ENCODE results near the gene CRISP2.

CRISP2 gene

GRCh38 chr6:49693512-49693911 lies 19.8 kb downstream of the CRISP2 start:
- in situ Hi-C loops (cut with HindIII; ENCODE audit: low pct_ligation_motif_present, low sequenced_read_pairs): no loop called here
- Histone ChIP-seq H3K4me3 (ENCODE audit: low read depth, low read length) (no peak overlapping the region), H3K36me3 (replicated peaks) (no peaks in the 10 kb centered on the region), H3K27me3 (replicated peaks) (no peaks in the 10 kb centered on the region), H3K27ac (no peak overlapping the region)
- no peak for DNase-seq
- no peak for TF ChIP-seq CTCF (IDR thresholded peaks at IDR 0.05; ENCODE audit: low read depth, low read length, missing control alignments)

- no peaks in the 10 kb centered on the region for H3K36me3 ChIP-seq (replicated peaks)
- H3K27ac ChIP-seq: no peak overlapping the region
- no peak for TF ChIP-seq CTCF (IDR thresholded peaks at IDR 0.05; ENCODE audit: low read depth, low read length, missing control alignments)
- no peaks in the 10 kb centered on the region for H3K27me3 ChIP-seq (replicated peaks)
- no peak overlapping the region for H3K4me3 ChIP-seq (ENCODE audit: low read depth, low read length)
- no peak for DNase-seq
- in situ Hi-C loops (cut with HindIII; ENCODE audit: low pct_ligation_motif_present, low sequenced_read_pairs): no loop called here
These were observed 20.8 kb downstream of the CRISP2 start for GRCh38 chr6:49692534-49692933.

- DNase-seq: no peak
- Histone ChIP-seq H3K27ac (no peak overlapping the region), H3K27me3 (replicated peaks) (no peaks in the 10 kb centered on the region), H3K36me3 (replicated peaks) (no peaks in the 10 kb centered on the region), H3K4me3 (ENCODE audit: low read depth, low read length) (no peak overlapping the region)
- no peak for TF ChIP-seq CTCF (IDR thresholded peaks at IDR 0.05; ENCODE audit: low read depth, low read length, missing control alignments)
- in situ Hi-C loops (cut with HindIII; ENCODE audit: low pct_ligation_motif_present, low sequenced_read_pairs): no loop called here
These were observed 36.6 kb downstream of the CRISP2 start for GRCh38 chr6:49676671-49677281.

GRCh38 chr6:49675816-49676215 lies 37.5 kb downstream of the CRISP2 start:
- TF ChIP-seq CTCF (IDR thresholded peaks at IDR 0.05; ENCODE audit: low read depth, low read length, missing control alignments): no peak
- H3K36me3 ChIP-seq (replicated peaks): no peaks in the 10 kb centered on the region
- no peak overlapping the region for H3K27ac ChIP-seq
- H3K4me3 ChIP-seq (ENCODE audit: low read depth, low read length): no peak overlapping the region
- DNase-seq: no peak
- in situ Hi-C loops (cut with HindIII; ENCODE audit: low pct_ligation_motif_present, low sequenced_read_pairs): no loop called here
- H3K27me3 ChIP-seq (replicated peaks): no peaks in the 10 kb centered on the region

- DNase-seq: no peak
- in situ Hi-C loops (cut with HindIII; ENCODE audit: low pct_ligation_motif_present, low sequenced_read_pairs): no loop called here
- TF ChIP-seq CTCF (IDR thresholded peaks at IDR 0.05; ENCODE audit: low read depth, low read length, missing control alignments): no peak
- no peak overlapping the region for H3K27ac ChIP-seq
- H3K27me3 ChIP-seq (replicated peaks): no peaks in the 10 kb centered on the region
- no peaks in the 10 kb centered on the region for H3K36me3 ChIP-seq (replicated peaks)
- H3K4me3 ChIP-seq (ENCODE audit: low read depth, low read length): no peak overlapping the region
These were observed 45.2 kb downstream of the CRISP2 start for GRCh38 chr6:49668083-49668511.

Measured in brain microvascular endothelial cell (primary cell).